GM18498 (cell line): ENCODE data around the gene NCKAP1.

Experiments
- ATAC-seq: cut with Tn5 transposase; IDR thresholded peaks from one replicate; pipeline ENCODE4 v1.9.1; 2021; ENCODE audit warnings: mild to moderate bottlenecking, moderate library complexity; ENCODE audit not compliant: unreplicated experiment

Gene NCKAP1

GRCh38 chr2:182951948-182952663 is 86.2 kb downstream of the NCKAP1 start:
- peak; percentile 77 for ATAC-seq

- ATAC-seq = no peak
These were observed 87.7 kb downstream of the NCKAP1 start for GRCh38 chr2:182950546-182950945.

- ATAC-seq = peak; percentile 25
These were observed 88.6 kb downstream of the NCKAP1 start for GRCh38 chr2:182949572-182950189.

DNA sequence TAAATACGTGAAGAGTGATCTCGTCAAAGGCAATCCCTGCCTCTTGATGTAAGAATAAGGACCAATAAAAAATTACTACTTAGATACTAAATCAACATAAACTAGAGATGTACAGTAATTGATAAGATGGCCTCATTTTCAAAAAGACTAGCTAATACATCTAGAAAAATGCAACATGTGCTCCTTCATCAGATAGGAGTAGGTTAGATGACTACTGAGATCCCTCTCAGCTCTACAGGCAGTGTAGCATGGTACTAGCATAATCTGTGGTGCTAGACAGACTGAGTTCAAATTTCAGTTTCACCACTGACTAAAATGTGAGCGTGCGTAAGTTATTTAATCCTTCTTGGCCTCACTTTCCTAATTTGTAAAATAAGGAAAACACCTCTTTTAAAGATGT is 89.2 kb downstream of the NCKAP1 start:
- peak; percentile 44 for ATAC-seq

DNA sequence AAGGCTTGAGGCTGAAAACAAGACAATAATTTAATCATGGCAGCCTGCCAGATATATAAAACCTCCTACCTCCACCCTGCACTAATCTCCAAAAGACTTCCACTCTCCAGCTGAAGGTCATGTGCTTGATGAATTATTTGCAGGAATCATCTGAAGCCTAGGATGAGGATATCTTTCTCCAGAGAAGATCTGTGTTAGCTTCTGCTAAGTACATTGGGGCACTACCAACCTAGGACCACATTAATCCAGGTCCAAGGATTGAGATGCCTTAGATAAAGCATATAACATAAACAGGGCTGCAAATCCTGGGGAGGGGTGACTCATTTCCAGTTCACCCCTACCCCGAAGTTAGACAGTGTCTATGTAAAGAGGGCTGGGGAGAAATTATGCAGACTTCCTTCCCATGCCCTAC is 91.3 kb downstream of the NCKAP1 start:
- no peak for ATAC-seq

GRCh38 chr2:182943339-182943738 is 94.9 kb downstream of the NCKAP1 start:
- no peak for ATAC-seq

DNA sequence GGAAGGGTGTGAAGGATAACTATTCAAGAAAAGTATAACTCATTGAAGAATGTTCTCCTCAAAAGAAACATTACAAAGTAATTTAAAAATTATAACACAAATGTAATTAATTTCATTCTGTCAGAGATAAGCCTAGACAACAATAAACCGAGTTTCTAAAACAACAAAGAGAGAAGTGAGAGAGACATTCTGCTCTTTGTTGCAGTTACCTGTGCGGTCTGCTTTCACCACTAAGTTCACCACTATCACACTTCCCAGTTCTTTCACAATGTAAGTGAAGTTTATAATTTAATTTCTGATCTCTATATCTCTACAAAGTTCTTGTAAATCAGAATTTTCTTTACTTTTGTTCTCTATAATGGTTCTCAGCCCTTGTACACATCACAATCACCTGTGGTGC is 95.5 kb downstream of the NCKAP1 start:
- no peak for ATAC-seq

- no peak for ATAC-seq
These were observed 96.3 kb downstream of the NCKAP1 start for GRCh38 chr2:182941919-182942318.

- no peak for ATAC-seq
These were observed 97.0 kb downstream of the NCKAP1 start for GRCh38 chr2:182941121-182941722.

- ATAC-seq = no peak
These were observed 100.4 kb downstream of the NCKAP1 start for GRCh38 chr2:182937870-182938269.

DNA sequence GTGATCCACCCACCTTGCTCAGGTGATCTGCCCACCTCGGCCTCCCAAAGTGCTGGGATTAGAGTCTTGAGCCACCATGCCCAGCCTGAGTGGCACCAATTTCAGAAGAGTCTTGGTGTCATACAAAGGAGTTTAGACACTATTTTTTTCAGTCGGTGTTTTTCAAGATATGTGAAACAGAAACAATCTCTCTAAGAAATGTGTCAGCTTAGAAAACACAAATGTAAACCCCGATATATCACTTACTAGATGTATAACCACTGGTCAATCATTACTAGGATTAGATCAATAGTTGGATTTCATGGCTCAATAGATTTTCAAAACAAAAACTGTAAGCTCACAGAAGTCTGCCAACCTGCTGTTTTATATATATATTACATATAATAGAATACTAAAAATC is 104.6 kb downstream of the NCKAP1 start:
- peak; percentile 72 for ATAC-seq

DNA sequence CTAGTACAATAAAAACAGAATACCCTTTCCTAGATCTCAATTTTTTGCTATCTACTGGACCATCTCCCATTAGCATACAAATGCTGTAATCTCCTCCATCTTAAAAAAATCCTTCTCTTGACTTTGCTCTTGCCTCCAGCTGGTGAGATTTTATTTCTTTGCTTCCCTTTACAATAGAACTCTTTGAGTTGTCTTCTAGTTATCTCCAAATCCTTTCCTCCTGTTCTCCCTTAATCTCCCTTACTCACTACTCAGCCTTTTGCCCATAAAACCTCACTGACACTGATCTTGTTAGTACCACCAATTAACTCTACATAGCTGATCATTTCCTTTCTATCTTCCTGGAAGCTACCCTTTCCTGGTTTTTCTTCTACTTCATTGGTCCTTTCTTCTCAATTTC is 108.3 kb downstream of the NCKAP1 start:
- no peak for ATAC-seq

- no peak for ATAC-seq
These were observed 114.0 kb downstream of the NCKAP1 start for GRCh38 chr2:182924306-182924705.

DNA sequence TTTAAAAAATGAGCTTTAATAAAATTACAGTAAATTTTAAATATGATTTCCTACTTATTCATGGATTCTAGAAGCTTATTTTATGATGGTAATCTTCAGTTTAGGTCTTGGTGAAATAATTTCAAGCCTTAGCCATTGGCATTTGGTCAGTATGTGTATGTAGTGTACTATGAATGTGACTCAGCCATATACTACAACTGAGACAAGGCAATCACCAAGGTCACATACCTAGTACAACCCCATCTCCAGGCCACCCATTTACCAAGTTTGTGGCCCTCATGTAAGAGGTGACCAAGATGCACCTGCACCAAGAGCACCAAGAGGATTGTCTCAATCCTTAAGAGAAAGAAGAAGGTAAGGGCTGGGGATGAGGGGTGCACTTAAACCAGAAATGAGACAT is 117.0 kb downstream of the NCKAP1 start:
- peak; percentile 39 for ATAC-seq

- peak; percentile 65 for ATAC-seq
These were observed 117.6 kb downstream of the NCKAP1 start for GRCh38 chr2:182920631-182921056.

- ATAC-seq = no peak
These were observed 118.2 kb downstream of the NCKAP1 start for GRCh38 chr2:182920089-182920488.

DNA sequence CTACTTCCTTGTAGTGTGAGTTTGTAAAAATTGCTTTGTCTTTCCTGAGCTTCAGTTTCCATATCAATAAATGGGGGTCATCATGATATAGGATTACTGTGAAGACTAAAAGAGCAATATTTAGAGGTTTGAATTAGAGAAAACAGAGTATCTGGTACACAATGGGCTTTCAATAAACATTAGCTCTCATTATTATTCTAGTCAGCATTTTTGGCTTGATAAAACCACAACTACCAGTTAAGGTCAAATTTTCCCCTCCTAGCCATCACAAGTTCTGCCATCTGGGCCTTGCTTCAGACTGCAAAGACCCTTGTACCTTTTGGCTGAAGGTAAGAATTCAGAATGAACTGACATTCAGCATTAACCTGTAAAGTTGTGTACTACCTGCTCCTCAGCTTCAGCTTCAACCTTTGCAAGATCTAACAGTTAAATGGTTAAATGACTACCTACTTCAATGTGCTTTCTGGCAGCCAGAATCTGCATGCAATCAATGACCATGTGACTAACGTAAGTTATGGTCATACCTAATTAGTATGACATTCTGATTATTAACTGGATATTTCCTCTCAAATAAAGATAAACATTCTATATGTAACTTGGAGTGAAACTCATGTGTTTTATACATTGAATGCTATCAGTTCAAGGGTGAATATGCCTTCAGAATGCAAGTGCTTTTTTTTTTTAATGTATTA is 119.2 kb downstream of the NCKAP1 start:
- ATAC-seq = no peak

GRCh38 chr2:182917924-182918323 is 120.3 kb downstream of the NCKAP1 start:
- ATAC-seq = no peak

GRCh38 chr2:182916417-182916816 is 121.8 kb downstream of the NCKAP1 start:
- no peak for ATAC-seq

- no peak for ATAC-seq
These were observed 122.6 kb downstream of the NCKAP1 start for GRCh38 chr2:182915369-182916326.
